ENCODE results near the gene CRABP2.

GRCh38 chr1:156676820-156677615, 28.4 kb downstream of the CRABP2 start, which contains the start of gene NES:
- TF ChIP-seq EZH2phosphoT487 (IDR thresholded peaks at IDR 0.05; ENCODE audit: borderline replicate concordance, low read length) (no peak), CTCF (IDR thresholded peaks at IDR 0.05; ENCODE audit: low read depth, low read length, poor library complexity, severe bottlenecking) (no peak)

Measured in DOHH2 (cell line).